ENCODE data around the gene CREBBP.

Gene CREBBP

DNA sequence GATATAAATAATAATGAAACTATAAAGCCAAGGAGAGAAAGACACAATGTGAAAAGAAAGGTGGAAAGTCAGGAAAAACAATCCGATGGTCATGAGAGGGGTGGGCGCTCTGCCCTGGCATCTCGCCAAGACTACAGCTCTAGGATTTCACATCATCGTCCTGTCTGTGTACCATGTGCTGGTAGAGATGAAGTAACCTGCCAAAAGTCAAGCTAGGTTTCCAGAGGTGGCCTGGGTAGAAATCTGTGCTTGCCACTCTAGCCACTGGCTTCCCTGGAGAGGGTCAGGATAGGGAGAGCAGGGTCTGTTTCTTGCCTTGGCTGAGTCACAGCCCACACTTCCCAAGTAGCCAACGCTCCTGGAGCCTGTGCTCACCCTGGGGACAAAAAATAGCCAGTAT is 132.2 kb downstream of the CREBBP start:
- Mint-ChIP-seq H3K36me3 (ENCODE audit: low read depth) (peaks cover 57% of the 10 kb centered on the region), H3K9me3 (no peaks in the 10 kb centered on the region), H3K27ac (no peak overlapping the region), H3K4me1 (ENCODE audit: low read depth) (peaks cover 6% of the 10 kb centered on the region), H3K4me3 (no peak overlapping the region), H3K27me3 (no peaks in the 10 kb centered on the region)

GRCh38 chr16:3745751-3746355 is 134.7 kb downstream of the CREBBP start:
- peaks cover 55% of the 10 kb centered on the region for H3K36me3 Mint-ChIP-seq (ENCODE audit: low read depth)
- H3K9me3 Mint-ChIP-seq: no peaks in the 10 kb centered on the region
- no peak overlapping the region for H3K4me3 Mint-ChIP-seq
- peaks cover 6% of the 10 kb centered on the region for H3K4me1 Mint-ChIP-seq (ENCODE audit: low read depth)
- H3K27ac Mint-ChIP-seq: no peak overlapping the region
- H3K27me3 Mint-ChIP-seq: no peaks in the 10 kb centered on the region

- Mint-ChIP-seq H3K4me3 (no peak overlapping the region), H3K9me3 (no peaks in the 10 kb centered on the region), H3K27ac (no peak overlapping the region), H3K27me3 (no peaks in the 10 kb centered on the region), H3K4me1 (ENCODE audit: low read depth) (no peaks in the 10 kb centered on the region), H3K36me3 (ENCODE audit: low read depth) (peaks cover 50% of the 10 kb centered on the region)
Observed at GRCh38 chr16:3744018-3744417, 136.5 kb downstream of the CREBBP start.

GRCh38 chr16:3740934-3741333 is 139.6 kb downstream of the CREBBP start:
- no peaks in the 10 kb centered on the region for H3K27me3 Mint-ChIP-seq
- H3K27ac Mint-ChIP-seq: no peak overlapping the region
- no peaks in the 10 kb centered on the region for H3K4me1 Mint-ChIP-seq (ENCODE audit: low read depth)
- H3K4me3 Mint-ChIP-seq: no peak overlapping the region
- H3K36me3 Mint-ChIP-seq (ENCODE audit: low read depth): peaks cover 61% of the 10 kb centered on the region
- H3K9me3 Mint-ChIP-seq: no peaks in the 10 kb centered on the region

DNA sequence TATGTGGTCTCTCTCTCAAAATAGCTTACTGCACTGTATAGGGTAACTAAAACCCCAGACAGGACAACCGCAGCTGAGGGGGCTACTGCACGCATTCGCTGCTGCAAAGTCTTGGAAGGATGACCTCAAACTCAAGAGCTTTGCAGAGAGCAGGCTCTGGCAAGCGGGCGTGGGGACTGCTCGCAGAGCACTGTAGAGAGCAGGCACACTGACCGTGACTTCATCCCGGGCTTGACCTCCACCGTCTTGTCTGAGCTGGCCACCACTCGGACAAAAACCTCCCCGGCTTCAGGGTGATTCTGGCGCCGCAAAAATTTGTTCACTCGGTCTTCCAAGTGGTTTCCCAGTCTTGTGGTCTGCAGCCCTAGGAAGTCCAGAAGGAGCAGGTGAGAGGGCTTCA is 140.3 kb downstream of the CREBBP start:
- H3K36me3 Mint-ChIP-seq (ENCODE audit: low read depth): peaks cover 62% of the 10 kb centered on the region

DNA sequence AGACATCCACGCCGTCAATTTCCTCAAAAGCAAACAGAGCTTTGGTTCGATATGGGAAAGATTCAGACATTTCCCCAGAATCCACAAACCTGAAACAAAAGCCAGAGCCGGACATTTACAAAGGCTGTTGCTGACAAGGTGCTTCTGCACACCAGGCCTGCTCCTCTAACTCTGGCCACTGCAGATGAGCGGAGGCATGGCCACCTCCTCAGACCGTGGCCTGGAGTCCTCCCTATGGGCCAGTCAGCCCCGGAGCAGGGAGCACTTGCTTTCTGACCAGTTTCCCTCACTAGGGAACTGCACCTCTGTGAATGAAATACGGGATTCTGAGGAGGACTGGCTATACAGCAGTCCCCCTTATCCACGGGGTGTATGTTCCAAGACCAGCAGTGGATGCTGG is 140.9 kb downstream of the CREBBP start:
- Mint-ChIP-seq H3K4me3 (no peak overlapping the region), H3K4me1 (ENCODE audit: low read depth) (no peaks in the 10 kb centered on the region), H3K27me3 (no peaks in the 10 kb centered on the region), H3K9me3 (no peaks in the 10 kb centered on the region), H3K36me3 (ENCODE audit: low read depth) (peaks cover 62% of the 10 kb centered on the region), H3K27ac (no peak overlapping the region)

More for the DNA sequence above, 140.3 kb downstream of the CREBBP start:
- Mint-ChIP-seq H3K4me3 (no peak overlapping the region), H3K27ac (no peak overlapping the region), H3K4me1 (ENCODE audit: low read depth) (no peaks in the 10 kb centered on the region), H3K27me3 (no peaks in the 10 kb centered on the region), H3K9me3 (no peaks in the 10 kb centered on the region)

DNA sequence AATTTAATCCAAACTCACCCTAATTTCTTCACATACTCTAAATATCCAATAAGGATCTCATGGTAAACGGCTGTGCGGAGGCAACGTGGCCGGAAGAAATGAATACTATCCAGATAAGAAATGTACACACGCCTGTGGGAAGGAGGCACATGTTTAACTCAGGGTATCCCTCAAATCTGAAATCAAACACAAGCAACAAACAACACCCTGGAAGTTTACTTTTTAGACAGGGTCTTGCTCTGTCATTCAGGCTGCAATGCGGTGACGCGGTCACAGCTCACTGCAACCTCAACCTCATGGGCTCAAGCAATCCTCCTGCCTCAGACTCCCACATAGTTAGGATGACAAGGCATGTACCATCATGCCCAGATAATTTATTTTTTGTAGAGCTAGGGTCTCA is 142.0 kb downstream of the CREBBP start:
- H3K36me3 Mint-ChIP-seq (ENCODE audit: low read depth): peaks cover 62% of the 10 kb centered on the region
- no peaks in the 10 kb centered on the region for H3K27me3 Mint-ChIP-seq
- no peaks in the 10 kb centered on the region for H3K4me1 Mint-ChIP-seq (ENCODE audit: low read depth)
- H3K4me3 Mint-ChIP-seq: no peak overlapping the region
- H3K27ac Mint-ChIP-seq: no peak overlapping the region
- H3K9me3 Mint-ChIP-seq: no peaks in the 10 kb centered on the region

- H3K27ac Mint-ChIP-seq: peak overlapping the region; percentile 40
- H3K27me3 Mint-ChIP-seq: no peaks in the 10 kb centered on the region
- H3K9me3 Mint-ChIP-seq: no peaks in the 10 kb centered on the region
- no peak overlapping the region for H3K4me3 Mint-ChIP-seq
- peaks cover 62% of the 10 kb centered on the region for H3K36me3 Mint-ChIP-seq (ENCODE audit: low read depth)
- no peaks in the 10 kb centered on the region for H3K4me1 Mint-ChIP-seq (ENCODE audit: low read depth)
Observed at GRCh38 chr16:3738128-3738527, 142.4 kb downstream of the CREBBP start.

DNA sequence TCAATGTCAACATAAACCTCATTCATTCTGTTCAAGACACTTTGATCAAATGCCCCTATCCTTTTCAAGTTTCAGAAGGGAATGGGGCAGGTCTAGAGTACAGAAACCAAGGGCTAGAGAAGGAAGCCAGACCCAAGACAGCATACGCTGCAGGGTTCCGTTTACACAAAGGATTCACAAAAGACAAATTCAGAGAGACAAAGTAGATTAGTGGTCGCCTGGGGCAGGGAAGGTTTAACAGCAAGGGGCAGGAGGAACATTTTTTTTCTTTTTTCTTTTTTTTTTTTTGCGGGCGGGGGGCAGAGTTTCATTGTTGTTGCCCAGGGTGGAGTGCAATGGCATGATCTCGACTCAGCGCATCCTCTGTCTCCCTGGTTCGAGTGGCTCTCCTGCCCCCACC is 143.3 kb downstream of the CREBBP start:
- Mint-ChIP-seq H3K4me1 (ENCODE audit: low read depth) (no peaks in the 10 kb centered on the region), H3K27me3 (no peaks in the 10 kb centered on the region), H3K9me3 (no peaks in the 10 kb centered on the region), H3K4me3 (no peak overlapping the region), H3K36me3 (ENCODE audit: low read depth) (peaks cover 57% of the 10 kb centered on the region), H3K27ac (no peak overlapping the region)

GRCh38 chr16:3736116-3736515 is 144.4 kb downstream of the CREBBP start:
- Mint-ChIP-seq H3K27ac (no peak overlapping the region), H3K4me1 (ENCODE audit: low read depth) (no peaks in the 10 kb centered on the region), H3K36me3 (ENCODE audit: low read depth) (peaks cover 60% of the 10 kb centered on the region), H3K27me3 (no peaks in the 10 kb centered on the region), H3K4me3 (no peak overlapping the region), H3K9me3 (no peaks in the 10 kb centered on the region)

GRCh38 chr16:3735541-3735940 is 145.0 kb downstream of the CREBBP start:
- Mint-ChIP-seq H3K4me1 (ENCODE audit: low read depth) (no peaks in the 10 kb centered on the region), H3K9me3 (no peaks in the 10 kb centered on the region), H3K4me3 (no peak overlapping the region), H3K27me3 (no peaks in the 10 kb centered on the region), H3K27ac (no peak overlapping the region), H3K36me3 (ENCODE audit: low read depth) (peaks cover 61% of the 10 kb centered on the region)

DNA sequence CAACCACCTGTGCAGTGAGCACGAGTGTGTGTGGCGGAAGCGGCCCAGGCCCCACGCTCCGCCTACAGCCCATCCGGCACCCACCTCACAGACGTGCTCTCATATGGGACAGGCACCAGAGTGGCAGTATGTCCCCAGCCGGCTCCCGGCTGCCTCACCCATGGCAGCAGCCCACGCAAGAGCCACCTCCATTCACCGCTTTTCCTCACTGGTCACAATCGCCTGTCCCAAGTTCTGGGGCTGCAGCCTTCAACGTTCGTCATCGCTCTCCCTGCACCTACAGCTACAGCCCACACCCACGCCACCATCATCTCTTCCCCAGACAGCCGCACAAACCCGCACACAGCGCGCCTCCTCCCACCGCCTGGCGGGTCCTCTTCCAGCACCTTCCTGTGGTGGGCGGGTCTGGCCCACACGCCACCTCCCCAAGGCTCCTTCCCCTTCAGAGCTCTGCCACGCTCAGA is 145.7 kb downstream of the CREBBP start:
- Mint-ChIP-seq H3K4me1 (ENCODE audit: low read depth) (no peaks in the 10 kb centered on the region), H3K9me3 (no peaks in the 10 kb centered on the region), H3K27ac (no peak overlapping the region), H3K4me3 (no peak overlapping the region), H3K36me3 (ENCODE audit: low read depth) (peaks cover 67% of the 10 kb centered on the region), H3K27me3 (no peaks in the 10 kb centered on the region)

DNA sequence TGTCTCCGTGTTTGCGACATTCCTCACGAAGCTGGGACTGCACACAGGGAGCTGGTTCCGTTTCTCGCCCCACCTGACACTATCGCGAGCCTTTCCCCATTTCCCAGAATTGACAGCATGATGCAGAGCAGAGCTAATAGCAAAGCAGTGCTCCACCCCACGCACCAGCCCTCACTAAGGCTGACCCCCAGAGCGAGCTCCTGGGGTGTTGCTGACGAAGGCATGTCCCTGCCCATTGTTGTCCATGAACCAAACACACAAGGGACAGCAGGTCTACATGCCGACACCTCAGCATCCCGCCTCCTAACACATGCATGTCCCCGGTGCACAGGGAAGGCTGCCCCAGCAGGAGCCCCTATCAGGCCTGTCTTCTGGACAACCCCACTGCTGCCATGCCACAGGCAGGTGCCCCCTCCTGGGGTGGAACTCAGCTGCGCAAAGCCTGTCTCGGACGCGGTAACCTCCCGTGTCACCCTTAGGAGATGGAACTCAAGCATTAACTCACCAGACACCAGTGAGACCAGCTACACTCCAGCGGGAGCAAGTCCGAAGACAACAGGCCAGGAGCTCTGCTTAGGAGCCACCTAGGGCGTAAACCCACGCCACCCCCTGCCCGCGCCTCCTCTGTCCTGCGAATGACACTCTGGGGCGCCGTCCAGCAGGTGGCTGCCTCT is 146.3 kb downstream of the CREBBP start:
- Mint-ChIP-seq H3K36me3 (ENCODE audit: low read depth) (peaks cover 67% of the 10 kb centered on the region), H3K27me3 (no peaks in the 10 kb centered on the region), H3K4me1 (ENCODE audit: low read depth) (no peaks in the 10 kb centered on the region), H3K4me3 (no peak overlapping the region), H3K9me3 (no peaks in the 10 kb centered on the region), H3K27ac (no peak overlapping the region)

DNA sequence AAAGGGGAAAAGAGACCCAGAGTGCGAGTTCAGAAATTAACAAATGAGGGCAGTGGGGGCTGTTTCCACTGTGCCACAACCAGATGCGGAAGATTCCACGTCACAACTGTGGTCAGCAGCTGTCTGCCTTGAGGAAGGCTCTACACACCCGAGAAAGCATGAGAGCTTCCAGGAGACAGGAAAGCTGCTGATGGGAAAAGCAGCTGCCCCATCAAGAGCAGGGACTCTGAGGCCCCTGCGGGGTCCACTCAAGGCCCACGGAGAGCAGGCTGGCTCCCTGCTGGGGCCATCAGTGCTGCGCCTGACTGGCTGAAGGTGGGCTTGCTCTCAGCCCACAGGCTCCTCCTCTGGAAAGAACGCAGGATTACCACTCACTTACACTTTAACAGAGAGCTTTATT is 148.3 kb downstream of the CREBBP start:
- Mint-ChIP-seq H3K4me1 (ENCODE audit: low read depth) (no peaks in the 10 kb centered on the region), H3K27me3 (no peaks in the 10 kb centered on the region), H3K9me3 (no peaks in the 10 kb centered on the region), H3K27ac (no peak overlapping the region), H3K36me3 (ENCODE audit: low read depth) (peaks cover 60% of the 10 kb centered on the region), H3K4me3 (no peak overlapping the region)

DNA sequence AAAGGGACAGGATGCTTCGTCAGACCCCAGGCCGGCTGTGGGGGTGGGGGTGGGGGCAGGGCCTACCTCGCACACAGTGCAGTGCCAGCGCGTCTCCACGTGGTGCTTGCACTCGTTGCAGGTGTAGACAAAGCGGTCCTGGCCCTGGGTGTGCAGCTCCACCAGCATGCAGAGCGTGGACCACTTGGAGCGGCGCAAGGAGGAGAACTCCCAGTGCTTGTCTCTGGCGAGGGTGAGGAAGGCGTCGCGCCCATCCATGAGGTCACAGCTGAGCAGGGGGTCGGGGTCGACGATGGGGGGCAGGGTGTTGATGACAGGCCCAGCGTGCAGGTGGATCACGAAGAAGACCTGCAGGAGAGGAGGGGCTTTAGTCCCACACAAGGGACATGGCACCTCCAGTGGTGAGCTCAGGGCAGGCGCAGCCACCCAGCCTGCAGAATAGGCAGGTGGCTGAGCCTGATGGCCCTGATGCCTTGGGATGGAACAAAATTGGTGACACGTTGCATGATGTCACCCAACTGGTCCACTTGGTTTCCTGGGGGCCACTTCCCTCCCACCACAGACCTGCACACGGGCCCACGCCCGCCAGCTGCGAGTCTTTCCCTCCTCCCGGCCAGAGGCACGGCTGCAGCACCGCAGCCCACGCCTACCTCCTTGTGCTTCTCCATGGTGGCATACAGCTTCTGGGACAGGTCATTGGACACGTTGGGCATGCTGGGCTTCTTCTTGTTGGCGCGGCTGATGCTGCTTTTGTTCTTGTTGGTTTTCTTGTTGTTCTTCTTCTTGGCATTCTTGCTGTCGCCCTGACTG is 149.2 kb downstream of the CREBBP start:
- no peaks in the 10 kb centered on the region for H3K4me1 Mint-ChIP-seq (ENCODE audit: low read depth)
- H3K36me3 Mint-ChIP-seq (ENCODE audit: low read depth): peaks cover 58% of the 10 kb centered on the region
- no peaks in the 10 kb centered on the region for H3K27me3 Mint-ChIP-seq
- H3K27ac Mint-ChIP-seq: no peak overlapping the region
- H3K4me3 Mint-ChIP-seq: no peak overlapping the region
- H3K9me3 Mint-ChIP-seq: no peaks in the 10 kb centered on the region
